H1 (cell line): ENCODE results near the gene MTFR1L. TPM values are rescaled to one million over a fixed set of nuclear protein-coding genes. Genes with fewer than 3 reads are reported as not detected.
A peak's percentile ranks its signal among the peaks of the same experiment; 100 is the strongest.

Source experiments
- EP300 ChIP-seq, 2 experiments: IDR thresholded peaks; 1 replicate in 1 of 2; 2 replicates in 1 of 2; pipeline ENCODE4 v1.6.1; 2011 to 2012; ENCODE audit warnings: low read depth in 2 of 2, low read length in 2 of 2, mild to moderate bottlenecking in 2 of 2, borderline replicate concordance in 1 of 2, inconsistent platforms in 1 of 2, moderate library complexity in 1 of 2
- RAD21 ChIP-seq, 2 experiments: IDR thresholded peaks in 1 of 2; conservative IDR thresholded peaks in 1 of 2; 2 replicates each; pipeline ENCODE4 v1.6.1; 2011; ENCODE audit warnings: low read depth in 2 of 2, low read length in 2 of 2, improper control_type of control experiment in 1 of 2, inconsistent platforms in 1 of 2, mild to moderate bottlenecking in 1 of 2, moderate library complexity in 1 of 2
- TEAD4 ChIP-seq: IDR thresholded peaks from 2 replicates; pipeline ENCODE4 v1.6.1; 2012; ENCODE audit warnings: low read depth, low read length, inconsistent platforms, mixed read lengths
- polyA plus RNA-seq, 7 experiments: library from polyadenylated mRNA; depleted of rRNA in 3 of 7; stranded (reverse) in 5 of 7; unstranded in 2 of 7; fragments of >200 nt in 5 of 7; fragments of 200-250 nt in 2 of 7; gene quantifications; 1 replicate in 5 of 7; 2 replicates in 1 of 7; 4 replicates in 1 of 7; pipeline versions ENCODE4 v1.2.1 to v1.2.3, GENCODE V29; 2011 to 2013; ENCODE audit warnings: missing spikeins in 2 of 7, mixed read lengths in 2 of 7
- total RNA-seq: library from RNA; stranded (reverse); fragmentation: NEBNext Ultra II Directional; extraction: Animal tissue kit (Norgen Biotek cat#: 25700); gene quantifications from 2 replicates; pipeline ENCODE4 v1.2.1, GENCODE V29; 2021

Gene MTFR1L
- total and polyA plus RNA-seq, 2 of the 8 experiments (the other 6 are each of a cell fraction or from before 2014, with no cell fraction given) = 20.8 to 23.1 TPM

DNA sequence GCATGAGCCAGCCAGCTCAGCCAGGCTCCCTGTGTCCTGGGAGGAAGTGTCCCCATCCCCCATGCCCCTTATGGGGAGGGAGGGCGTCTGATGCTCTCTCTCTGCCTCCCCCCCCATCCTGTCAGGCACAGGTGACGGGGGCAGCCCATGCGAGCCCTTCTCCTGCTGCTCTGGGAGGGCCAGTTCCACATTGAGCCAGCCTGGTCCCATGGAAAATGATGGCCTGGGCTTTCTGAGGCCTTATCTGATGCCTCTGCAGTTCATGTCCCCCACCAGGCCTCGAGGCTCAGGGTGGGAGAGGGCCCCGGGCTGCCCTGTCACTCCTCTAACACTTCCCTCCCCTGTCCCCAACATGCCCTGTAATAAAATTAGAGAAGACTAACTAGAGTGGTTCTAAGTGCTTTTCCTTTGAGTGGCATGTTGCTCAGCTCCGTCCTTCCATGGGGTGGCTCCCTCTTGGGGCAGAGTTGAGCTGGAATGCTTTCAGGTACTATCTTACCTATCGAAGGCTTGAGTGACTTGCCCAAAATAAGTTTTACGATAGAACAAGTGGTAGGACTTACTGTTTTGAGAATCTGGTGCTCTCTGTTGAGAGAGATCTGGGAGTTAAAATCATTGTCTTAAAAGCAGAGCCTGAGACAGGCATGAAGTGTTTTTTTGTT, 1.8 kb upstream of the MTFR1L start (continued):
- TF ChIP-seq TEAD4 = 0 out of 2 replicates have a peak, but pooled peaks have one; percentile 37
- peak; percentile 30 to 48; a peak in 3 of 4 replicates for TF ChIP-seq RAD21 (IDR thresholded peaks at IDR 0.05 in 1 of 2, conservative IDR thresholded peaks at IDR 0.05 in 1 of 2; ENCODE audit: low read depth in 2 of 2, low read length in 2 of 2)
- no peak for TF ChIP-seq EP300 (IDR thresholded peaks at IDR 0.05; ENCODE audit: borderline replicate concordance in 1 of 2, low read depth in 2 of 2, low read length in 2 of 2)
